Right ventricle myocardium superior (tissue), 1 donor: Measurements from ENCODE around the gene MAP3K1. TPM values are rescaled to one million over a fixed set of nuclear protein-coding genes. Genes with fewer than 3 reads are reported as not detected.
"Not testable (repeated sequence)": the region's sequence is repeated elsewhere in the genome, so short reads cannot be mapped to it uniquely, and the experiment has no call there.

Experiments
- ATAC-seq: fragments of 200-7000 bp; cut with Tn5 transposase; one replicate; pipeline ENCODE4 v1.9.1; 2020; ENCODE audit warnings: mild to moderate bottlenecking; ENCODE audit not compliant: poor library complexity
- DNase-seq: peaks from one replicate; pipeline ENCODE4 v3.0.0-alpha.2; 2020
- intact Hi-C: fragments of 100-400 bp; cut with DNase I; formaldehyde crosslinking; loops from one replicate; pipeline ENCODE4 v1.11.2; 2022
- total RNA-seq: library from RNA; stranded (reverse); fragmentation: NEBNext Ultra II Directional; extraction: Animal tissue kit (Norgen Biotek cat#: 25700); gene quantifications from one replicate; pipeline ENCODE4 v1.2.1, GENCODE V29; 2021
- donor health status: DM: no; HTN: yes; CAD: no; lungs with severe emphysema.

The MAP3K1 gene
- total RNA-seq, 1 donor from 2014 or later: 5.6 TPM

- intact Hi-C loops: loop anchor here (10.0 kb wide), 1 partner anchor 329 kb away; no protein-coding TSS in a partner anchor
- DNase-seq (no peak), ATAC-seq (no peak)
Observed at GRCh38 chr5:56813302-56813701, 2.0 kb upstream of the MAP3K1 start.

- peak; percentile 25 for ATAC-seq
- DNase-seq: peak; percentile 59
- intact Hi-C loops: loop anchor here (10.0 kb wide), 1 partner anchor 330 kb away; no protein-coding TSS in a partner anchor
Observed at GRCh38 chr5:56814361-56814962, 887 bp upstream of the MAP3K1 start.

- intact Hi-C loops: loop anchor here (10.0 kb wide), 1 partner anchor 331 kb away; no protein-coding TSS in a partner anchor
- DNase-seq: peak; percentile 54
- peak; percentile 32 for ATAC-seq
Observed at GRCh38 chr5:56815658-56816545, 553 bp downstream of the MAP3K1 start.

GRCh38 chr5:56816546-56817081, 1.3 kb downstream of the MAP3K1 start:
- DNase-seq: peak; percentile 72
- peak; percentile 61 for ATAC-seq
- intact Hi-C loops: loop anchor here (10.0 kb wide), 1 partner anchor 332 kb away; no protein-coding TSS in a partner anchor

GRCh38 chr5:56817263-56818014, 2.1 kb downstream of the MAP3K1 start:
- intact Hi-C loops: loop anchor here (10.0 kb wide), 1 partner anchor 333 kb away; no protein-coding TSS in a partner anchor
- no peak for DNase-seq
- ATAC-seq: no peak

- ATAC-seq: no peak
- intact Hi-C loops: loop anchor here (10.0 kb wide), 1 partner anchor 334 kb away; no protein-coding TSS in a partner anchor
- no peak for DNase-seq
Observed at GRCh38 chr5:56818450-56819037, 3.2 kb downstream of the MAP3K1 start.

GRCh38 chr5:56819060-56819881, 3.9 kb downstream of the MAP3K1 start:
- intact Hi-C loops: loop anchor here (10.0 kb wide), 1 partner anchor 334 kb away; no protein-coding TSS in a partner anchor
- ATAC-seq: no peak

GRCh38 chr5:56821868-56822267, 6.5 kb downstream of the MAP3K1 start:
- ATAC-seq, intact Hi-C loops: not testable (repeated sequence)

More at GRCh38 chr5:56819060-56819881, 3.9 kb downstream of the MAP3K1 start:
- DNase-seq: no peak

GRCh38 chr5:56822981-56823380, 7.6 kb downstream of the MAP3K1 start:
- intact Hi-C loops: no loop called here
- DNase-seq: no peak
- no peak for ATAC-seq

More at GRCh38 chr5:56821868-56822267, 6.5 kb downstream of the MAP3K1 start:
- not testable (repeated sequence) for DNase-seq

GRCh38 chr5:56824019-56824418, 8.7 kb downstream of the MAP3K1 start:
- DNase-seq (no peak), ATAC-seq (no peak)
- intact Hi-C loops: no loop called here

- DNase-seq: no peak
- no peak for ATAC-seq
- intact Hi-C loops: no loop called here
Observed at GRCh38 chr5:56825222-56825824, 10.0 kb downstream of the MAP3K1 start.

GRCh38 chr5:56827049-56827448, 11.7 kb downstream of the MAP3K1 start:
- ATAC-seq: peak; percentile 33
- no peak for DNase-seq
- intact Hi-C loops: no loop called here

- intact Hi-C loops: no loop called here
- DNase-seq (no peak), ATAC-seq (no peak)
Observed at GRCh38 chr5:56827924-56828323, 12.6 kb downstream of the MAP3K1 start.

- no peak for ATAC-seq
- intact Hi-C loops: no loop called here
Observed at GRCh38 chr5:56829137-56829908, 14.0 kb downstream of the MAP3K1 start.

GRCh38 chr5:56831773-56832172, 16.4 kb downstream of the MAP3K1 start:
- no peak for DNase-seq
- intact Hi-C loops: no loop called here
- no peak for ATAC-seq

More at GRCh38 chr5:56829137-56829908, 14.0 kb downstream of the MAP3K1 start:
- DNase-seq: no peak

- no peak for ATAC-seq
- DNase-seq: no peak
- intact Hi-C loops: no loop called here
Observed at GRCh38 chr5:56833325-56833724, 18.0 kb downstream of the MAP3K1 start.
